ENCODE measurements around the gene SDHAF3. TPM values are rescaled to one million over a fixed set of nuclear protein-coding genes. Genes with fewer than 3 reads are reported as not detected.

SDHAF3 gene
- total RNA-seq, 2 donors from 2014 or later: 4.4 to 15.8 TPM

DNA sequence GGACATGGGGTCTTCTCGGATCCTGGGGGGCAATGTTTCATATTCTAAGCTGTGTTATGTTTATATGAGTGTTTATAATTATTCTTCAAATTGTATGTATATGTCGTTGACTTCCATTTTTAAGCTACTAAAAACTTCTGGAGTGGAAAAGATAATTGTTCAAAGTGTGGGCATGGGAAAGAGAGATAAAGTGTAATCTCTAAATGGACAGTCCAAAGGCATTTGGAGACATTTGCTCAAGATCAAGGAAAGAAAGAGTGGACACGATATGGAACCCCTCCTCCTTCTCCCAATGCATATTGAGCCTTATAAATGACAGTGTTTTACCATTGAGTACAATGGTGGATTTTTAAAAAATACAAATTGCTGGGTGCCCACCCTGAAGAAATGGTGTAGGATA is 81.1 kb downstream of the SDHAF3 start:
- no peaks in the 10 kb centered on the region for H3K27me3 ChIP-seq
- H3K27ac ChIP-seq: no peak overlapping the region
- DNase-seq (ENCODE audit: low spot score): no peak
- no peaks in the 10 kb centered on the region for H3K4me1 ChIP-seq
- no peaks in the 10 kb centered on the region for H3K36me3 ChIP-seq
- TF ChIP-seq, protein P1, sequence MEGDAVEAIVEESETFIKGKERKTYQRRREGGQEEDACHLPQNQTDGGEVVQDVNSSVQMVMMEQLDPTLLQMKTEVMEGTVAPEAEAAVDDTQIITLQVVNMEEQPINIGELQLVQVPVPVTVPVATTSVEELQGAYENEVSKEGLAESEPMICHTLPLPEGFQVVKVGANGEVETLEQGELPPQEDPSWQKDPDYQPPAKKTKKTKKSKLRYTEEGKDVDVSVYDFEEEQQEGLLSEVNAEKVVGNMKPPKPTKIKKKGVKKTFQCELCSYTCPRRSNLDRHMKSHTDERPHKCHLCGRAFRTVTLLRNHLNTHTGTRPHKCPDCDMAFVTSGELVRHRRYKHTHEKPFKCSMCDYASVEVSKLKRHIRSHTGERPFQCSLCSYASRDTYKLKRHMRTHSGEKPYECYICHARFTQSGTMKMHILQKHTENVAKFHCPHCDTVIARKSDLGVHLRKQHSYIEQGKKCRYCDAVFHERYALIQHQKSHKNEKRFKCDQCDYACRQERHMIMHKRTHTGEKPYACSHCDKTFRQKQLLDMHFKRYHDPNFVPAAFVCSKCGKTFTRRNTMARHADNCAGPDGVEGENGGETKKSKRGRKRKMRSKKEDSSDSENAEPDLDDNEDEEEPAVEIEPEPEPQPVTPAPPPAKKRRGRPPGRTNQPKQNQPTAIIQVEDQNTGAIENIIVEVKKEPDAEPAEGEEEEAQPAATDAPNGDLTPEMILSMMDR (IDR thresholded peaks at IDR 0.05): no peak
- no peak overlapping the region for H3K4me3 ChIP-seq
- H3K9me3 ChIP-seq: no peaks in the 10 kb centered on the region

DNA sequence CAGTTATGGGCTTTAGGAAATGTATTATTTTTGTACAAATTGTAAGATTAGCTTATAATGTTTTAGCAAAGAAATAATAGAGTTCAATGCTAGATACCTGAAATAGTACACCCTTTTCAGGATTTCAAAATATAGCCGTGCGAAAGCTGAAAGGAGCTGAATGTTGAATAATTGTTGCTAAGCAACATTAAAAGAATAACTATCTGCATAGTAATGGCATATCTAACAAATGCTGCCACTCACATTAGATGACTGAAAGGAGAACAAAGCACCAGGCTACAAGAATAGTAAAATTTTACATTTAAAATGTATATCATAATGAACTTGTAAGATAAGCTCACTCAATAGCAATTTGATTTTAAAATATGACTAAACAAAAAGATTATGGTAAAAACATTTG is 82.5 kb downstream of the SDHAF3 start:
- Histone ChIP-seq H3K27ac (no peak overlapping the region), H3K4me1 (no peaks in the 10 kb centered on the region), H3K9me3 (no peaks in the 10 kb centered on the region), H3K36me3 (no peaks in the 10 kb centered on the region), H3K4me3 (no peak overlapping the region), H3K27me3 (no peaks in the 10 kb centered on the region)
- TF ChIP-seq, protein P1 (IDR thresholded peaks at IDR 0.05): no peak
- no peak for DNase-seq (ENCODE audit: low spot score)

DNA sequence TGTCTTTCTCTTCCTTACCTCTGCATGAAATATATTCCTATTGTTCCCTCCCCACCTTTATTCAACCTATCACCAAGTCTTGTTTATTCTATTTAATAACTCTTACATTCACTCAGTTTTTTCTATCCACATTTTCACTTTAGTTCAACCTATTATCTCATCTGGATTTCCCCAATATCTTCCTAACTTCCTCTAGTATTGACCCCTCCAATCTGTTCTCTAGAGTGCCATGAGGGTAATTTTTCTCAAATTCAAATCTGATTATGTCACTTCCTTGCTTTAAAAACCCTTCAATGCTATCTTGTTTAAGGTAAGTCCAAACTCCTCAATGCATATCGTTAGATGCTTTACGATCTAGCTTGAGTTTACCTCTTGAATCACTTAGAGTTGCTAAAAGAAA is 86.5 kb downstream of the SDHAF3 start:
- H3K9me3 ChIP-seq: no peaks in the 10 kb centered on the region
- H3K27ac ChIP-seq: no peak overlapping the region
- H3K4me3 ChIP-seq: no peak overlapping the region
- no peaks in the 10 kb centered on the region for H3K36me3 ChIP-seq
- TF ChIP-seq, protein P1 (IDR thresholded peaks at IDR 0.05): no peak
- no peaks in the 10 kb centered on the region for H3K27me3 ChIP-seq
- no peaks in the 10 kb centered on the region for H3K4me1 ChIP-seq
- no peak for DNase-seq (ENCODE audit: low spot score)

DNA sequence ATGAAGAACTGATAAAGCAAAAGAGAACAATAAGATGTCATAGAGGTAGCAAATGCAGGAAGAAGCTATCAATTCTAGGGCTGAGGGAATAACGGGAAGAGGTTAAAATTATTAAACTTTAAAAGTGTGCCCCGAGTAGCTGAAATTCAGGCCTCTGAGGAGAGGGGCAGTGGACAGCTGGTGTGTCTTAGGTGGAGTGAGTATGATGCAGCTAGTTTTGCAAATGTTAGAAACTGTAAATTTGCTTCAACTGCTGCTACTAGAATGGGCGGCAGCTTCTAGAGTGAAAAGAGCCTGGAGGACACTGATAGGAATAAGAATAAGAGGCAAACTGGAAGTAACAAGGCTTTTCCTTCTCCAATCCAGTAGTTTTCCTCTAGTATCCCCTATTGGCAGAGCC is 87.3 kb downstream of the SDHAF3 start:
- H3K27ac ChIP-seq: no peak overlapping the region
- H3K27me3 ChIP-seq: no peaks in the 10 kb centered on the region
- no peaks in the 10 kb centered on the region for H3K36me3 ChIP-seq
- no peaks in the 10 kb centered on the region for H3K4me1 ChIP-seq
- H3K4me3 ChIP-seq: no peak overlapping the region
- TF ChIP-seq, protein P1 (IDR thresholded peaks at IDR 0.05): no peak
- no peak for DNase-seq (ENCODE audit: low spot score)
- no peaks in the 10 kb centered on the region for H3K9me3 ChIP-seq

DNA sequence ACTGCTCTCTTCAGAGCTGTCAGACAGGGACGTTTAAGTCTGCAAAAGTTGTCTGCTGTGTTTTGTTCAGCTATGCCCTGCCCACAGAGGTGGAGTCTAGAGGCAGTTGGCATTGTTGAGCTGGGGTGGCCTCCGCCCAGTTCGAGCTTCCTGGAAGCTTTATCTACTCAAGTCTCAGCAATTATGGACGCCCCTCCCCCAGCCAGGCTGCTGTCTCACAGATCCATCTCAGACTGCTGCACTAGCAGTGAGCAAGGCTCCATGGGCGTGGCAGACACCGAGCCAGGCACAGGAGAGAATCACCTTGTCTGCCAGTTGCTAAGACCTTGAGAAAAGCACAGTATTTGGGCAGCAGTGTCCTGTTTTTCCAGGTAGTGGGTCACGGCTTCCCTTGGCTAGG is 98.1 kb downstream of the SDHAF3 start:
- TF ChIP-seq, protein P1 (IDR thresholded peaks at IDR 0.05): no peak
- Histone ChIP-seq H3K36me3 (no peaks in the 10 kb centered on the region), H3K27me3 (no peaks in the 10 kb centered on the region), H3K9me3 (no peaks in the 10 kb centered on the region), H3K4me1 (no peaks in the 10 kb centered on the region), H3K27ac (no peak overlapping the region), H3K4me3 (no peak overlapping the region)
- no peak for DNase-seq (ENCODE audit: low spot score)

DNA sequence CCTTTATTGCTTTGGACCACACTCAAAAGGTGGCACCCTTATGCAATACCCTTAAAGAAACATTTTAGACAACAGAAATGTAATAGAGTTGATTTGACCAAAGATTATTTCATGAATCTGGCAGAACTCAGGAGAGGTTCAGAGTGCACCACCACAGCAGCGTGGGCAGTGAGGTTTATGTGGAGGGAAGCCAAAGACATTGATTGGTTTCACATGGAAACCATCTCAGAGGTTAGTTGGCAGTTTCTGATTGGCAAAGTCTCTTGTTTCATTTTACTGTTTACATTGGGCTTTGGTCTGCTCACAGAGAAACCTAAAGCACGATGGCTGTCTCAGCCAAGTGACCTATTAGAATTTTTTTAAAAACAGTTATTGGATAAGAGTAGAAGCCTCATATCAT is 101.3 kb downstream of the SDHAF3 start:
- H3K4me1 ChIP-seq: no peaks in the 10 kb centered on the region
- DNase-seq (ENCODE audit: low spot score): no peak
- H3K9me3 ChIP-seq: no peaks in the 10 kb centered on the region
- no peaks in the 10 kb centered on the region for H3K36me3 ChIP-seq
- H3K4me3 ChIP-seq: no peak overlapping the region
- TF ChIP-seq, protein P1 (IDR thresholded peaks at IDR 0.05): no peak
- no peak overlapping the region for H3K27ac ChIP-seq
- H3K27me3 ChIP-seq: no peaks in the 10 kb centered on the region

Data from right atrium auricular region (tissue), 2 donors.